Activated CD4-positive, alpha-beta T cell treated with anti-CD3 and anti-CD28 coated beads for 1 hour (primary cell): ENCODE data around the gene GLT1D1.
"Not testable (repeated sequence)": the region's sequence is repeated elsewhere in the genome, so short reads cannot be mapped to it uniquely, and the experiment has no call there.

Experiments
- DNase-seq: peaks from one replicate; pipeline ENCODE4 v3.0.0-alpha.2; 2020

The GLT1D1 gene

DNA sequence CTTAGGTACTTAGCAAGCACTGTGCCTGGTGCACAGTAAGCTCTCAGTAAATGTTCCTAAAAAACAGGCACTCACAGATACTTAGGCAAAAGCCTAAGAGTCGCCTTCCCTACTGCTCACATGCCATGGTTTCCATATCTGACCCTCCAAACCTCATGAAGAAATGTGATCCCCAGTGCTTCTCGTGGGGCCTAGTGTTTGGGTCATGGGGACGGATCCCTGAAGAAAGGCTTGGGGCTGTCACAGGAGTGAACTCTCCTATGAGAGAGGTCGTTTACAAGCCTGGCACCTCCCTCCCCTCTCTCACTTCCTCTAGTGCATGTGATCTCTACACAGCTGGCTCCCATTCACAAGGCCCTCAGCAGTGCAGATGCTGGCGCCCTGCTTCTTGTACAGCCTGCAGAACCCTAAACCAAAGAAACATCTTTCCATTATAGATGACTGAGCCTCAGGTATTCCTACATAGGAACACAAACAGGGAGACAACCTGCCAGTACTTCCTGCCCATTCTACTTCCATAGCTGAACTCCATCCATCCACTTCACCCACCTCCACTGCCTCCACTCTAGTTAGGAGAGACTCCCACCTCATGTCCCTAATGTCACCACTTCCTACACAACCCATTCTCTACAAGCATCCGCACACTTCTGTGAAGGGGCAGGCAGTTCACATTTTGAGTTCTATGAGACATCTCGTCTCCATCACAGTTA is 32.4 kb upstream of the GLT1D1 start:
- no peak for DNase-seq

DNA sequence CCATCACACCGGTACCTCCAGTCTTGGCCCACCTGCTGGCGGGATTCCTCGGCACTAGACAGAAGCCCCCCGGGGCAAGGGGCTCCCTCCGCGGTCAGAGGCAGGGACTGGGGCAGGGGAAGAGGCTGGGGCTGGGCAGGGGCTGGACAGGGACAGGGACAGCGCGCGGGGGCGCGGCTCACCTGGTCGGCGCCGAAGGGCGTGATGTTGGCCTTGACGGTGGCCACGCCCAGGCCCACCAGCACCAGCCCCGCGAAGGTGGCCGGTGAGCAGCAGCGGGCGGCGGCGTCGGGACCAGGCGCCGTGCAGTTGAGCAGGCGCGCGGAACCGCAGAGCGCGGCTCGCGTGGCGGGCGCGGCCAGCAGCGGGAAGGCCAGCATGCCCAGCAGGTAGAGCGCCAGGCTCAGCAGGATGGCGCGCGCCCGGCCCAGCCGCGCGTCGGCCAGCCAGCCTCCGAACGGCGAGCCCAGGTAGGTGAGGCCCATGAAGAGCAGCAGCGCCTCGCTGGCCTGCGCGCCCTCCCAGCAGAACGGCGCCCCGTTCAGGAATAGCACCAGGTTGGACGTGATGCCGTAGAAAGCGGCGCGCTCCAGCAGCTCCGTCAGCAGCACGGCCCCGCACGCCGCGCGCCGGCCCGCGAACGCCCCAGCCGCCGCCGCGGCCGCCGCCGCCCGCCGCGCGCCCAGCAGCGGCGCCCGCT is 29.9 kb upstream of the GLT1D1 start:
- no peak for DNase-seq

DNA sequence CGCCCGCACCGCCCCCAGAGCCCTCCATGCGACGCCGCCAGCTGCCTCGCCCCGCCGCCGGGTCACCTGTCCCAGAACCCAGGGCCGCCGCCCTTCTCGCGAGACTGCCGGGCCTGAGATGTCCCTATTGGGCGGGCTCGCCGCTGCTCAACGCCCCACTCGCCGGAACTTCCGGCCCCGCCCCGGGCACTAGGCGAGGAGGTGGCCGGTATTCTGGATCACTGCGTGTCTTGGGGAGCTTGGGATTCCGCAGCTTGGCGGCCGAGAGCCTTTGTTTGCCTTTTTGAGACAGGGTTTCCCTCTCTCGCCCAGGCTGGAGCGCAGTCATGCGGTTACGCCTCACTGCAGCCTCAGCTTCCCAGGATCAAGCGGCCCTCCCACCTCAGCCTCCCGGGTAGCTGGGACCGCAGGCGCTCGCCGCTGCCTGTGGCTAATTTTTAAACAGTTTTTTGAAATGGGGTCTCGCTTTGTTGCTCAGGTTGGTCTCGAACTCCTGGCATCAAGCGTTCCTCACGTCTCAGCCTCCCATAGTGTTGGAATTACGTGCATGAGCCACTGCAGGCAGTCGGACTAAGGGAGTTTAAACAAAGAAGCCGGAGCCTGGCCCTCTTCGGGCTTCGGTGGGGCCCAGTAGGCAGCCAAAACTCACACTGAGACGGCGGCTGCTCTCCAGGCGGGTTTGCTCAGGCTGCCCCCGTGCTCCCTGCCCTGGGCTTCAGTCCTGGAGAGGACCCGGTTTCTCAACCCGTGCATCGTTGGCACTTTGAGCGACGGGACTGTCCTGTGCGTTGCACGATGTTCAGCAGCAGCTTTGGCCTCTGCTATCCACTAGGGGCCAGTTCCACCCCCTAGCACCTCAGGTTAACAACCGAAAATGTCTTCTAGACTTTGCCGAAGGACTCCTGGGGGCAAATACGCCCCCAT is 29.1 kb upstream of the GLT1D1 start, which contains the start of gene SLC15A4:
TSS of gene SLC15A4 (minus strand) at position 43 of the 924 bp plus-strand sequence. CDS start at position 28, 15 bp downstream.
- peak; percentile 80 for DNase-seq

DNA sequence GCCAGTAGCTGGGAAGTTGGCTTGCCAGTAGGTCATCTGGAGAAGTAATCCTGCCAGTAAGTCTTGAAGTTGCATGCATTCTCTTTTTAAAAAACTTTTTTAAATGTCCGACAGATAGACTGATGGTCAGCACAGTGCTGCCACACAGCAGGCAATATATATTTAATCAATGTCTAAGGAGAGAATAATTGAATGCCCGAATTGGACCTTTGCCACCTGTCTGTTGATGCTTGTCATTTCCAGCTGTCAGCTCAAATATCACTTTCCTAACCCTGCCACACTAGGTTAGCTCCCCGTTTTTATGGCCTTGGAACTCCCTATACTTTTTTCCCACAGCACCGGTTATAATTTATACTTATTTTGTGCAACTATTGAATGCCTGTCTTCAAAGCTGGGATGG is 27.4 kb upstream of the GLT1D1 start:
- DNase-seq, result no peak

DNA sequence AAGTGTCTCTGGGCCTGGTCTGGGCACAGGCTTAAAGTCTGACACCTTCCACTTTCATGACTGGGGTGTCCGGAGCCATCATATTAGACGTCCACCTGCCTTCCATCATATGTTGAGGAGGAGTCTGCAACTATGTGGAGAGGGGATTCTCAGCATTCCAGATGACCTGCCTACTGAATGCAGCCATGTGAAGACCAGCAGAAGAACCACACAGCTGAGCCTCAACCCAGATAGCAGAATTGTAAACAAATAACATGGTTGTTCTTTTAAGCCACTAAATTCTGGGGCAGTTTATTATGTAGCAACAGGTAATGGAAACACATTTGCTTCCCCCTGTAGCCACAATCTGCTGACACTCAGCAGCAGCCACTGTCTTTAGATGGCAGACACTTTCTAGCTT is 25.6 kb upstream of the GLT1D1 start:
- DNase-seq, result no peak

DNA sequence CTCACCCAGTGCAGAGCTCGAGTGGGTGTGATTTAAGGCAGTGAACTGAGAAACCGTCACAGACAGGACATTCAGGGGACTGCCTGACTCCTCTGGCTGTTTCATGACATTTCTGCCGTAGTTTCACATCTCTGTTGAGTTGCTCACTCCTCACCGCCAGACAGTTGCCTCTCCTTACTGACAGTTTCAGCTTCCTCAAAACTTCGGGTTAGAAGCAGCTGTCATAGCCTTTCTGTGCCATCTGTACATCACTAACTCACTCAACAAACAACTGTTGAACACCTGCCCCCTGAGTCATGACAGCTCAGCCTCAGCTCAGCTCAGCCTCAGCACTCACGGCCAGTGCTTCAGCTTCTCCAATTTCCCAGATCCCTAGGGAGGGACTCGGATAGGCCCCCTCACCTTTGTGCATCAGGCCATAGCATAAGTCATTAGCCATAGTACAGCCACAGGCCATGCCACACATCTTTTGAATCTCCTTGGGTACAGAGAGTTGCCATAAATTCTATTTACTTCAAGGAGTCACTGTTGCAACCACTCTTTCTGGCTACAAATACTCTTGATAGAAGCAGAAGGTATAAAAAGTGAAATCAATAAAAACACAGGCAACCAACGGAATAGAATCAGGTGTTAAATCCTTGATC is 23.3 kb upstream of the GLT1D1 start:
- no peak for DNase-seq

DNA sequence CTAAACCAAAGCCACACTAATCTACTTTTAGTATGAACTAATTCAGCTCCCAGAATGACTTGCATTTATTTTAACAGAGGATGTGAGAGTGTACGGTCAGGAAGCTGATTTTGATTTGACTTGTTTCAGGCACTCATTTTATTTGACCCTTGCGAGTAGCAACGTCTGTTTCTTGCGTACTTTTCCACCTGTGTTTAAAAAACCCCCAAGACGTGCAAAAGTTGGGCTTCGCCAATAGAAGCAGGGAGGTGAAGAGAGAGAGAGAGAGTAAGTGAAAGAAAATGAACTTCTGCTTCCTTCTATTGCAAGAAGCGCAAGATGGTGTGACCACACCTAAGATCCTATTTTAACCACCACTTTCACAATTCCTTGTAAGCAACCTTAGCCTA is 22.8 kb upstream of the GLT1D1 start:
- DNase-seq, result no peak

DNA sequence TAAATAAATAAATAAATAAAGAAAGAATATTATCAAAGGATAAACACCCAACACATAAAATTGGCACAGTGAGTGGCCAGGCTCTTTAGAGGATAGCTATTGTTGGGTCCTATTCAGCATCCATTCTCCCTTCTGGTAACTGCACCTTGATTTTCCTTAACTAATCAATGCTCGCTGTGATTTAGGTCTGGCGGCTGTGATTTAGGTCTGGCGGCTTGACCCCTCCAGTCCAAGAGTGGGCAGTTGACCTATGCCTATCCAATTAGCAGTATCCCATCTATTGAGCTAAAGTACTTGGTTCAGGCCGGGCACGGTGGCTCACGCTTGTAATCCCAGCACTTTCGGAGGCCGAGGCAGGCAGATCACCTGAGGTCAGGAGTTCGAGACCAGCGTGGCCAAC is 19.9 kb upstream of the GLT1D1 start:
- no peak for DNase-seq

DNA sequence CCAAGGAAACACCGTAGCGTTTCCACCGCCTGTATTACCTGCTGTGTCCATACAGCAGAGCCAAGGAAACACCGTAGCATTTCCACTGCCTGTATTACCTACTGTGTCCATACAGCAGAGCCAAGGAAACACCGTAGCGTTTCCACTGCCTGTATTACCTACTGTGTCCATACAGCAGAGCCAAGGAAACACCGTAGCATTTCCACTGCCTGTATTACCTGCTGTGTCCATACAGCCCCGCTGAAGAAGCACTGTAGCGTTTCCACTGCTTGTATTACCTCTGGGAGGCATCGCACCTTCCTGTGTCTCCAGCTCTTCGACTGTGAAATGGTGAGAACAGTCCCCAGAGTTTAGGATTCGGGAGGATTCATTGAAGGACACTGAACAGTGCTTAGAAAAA is 13.4 kb upstream of the GLT1D1 start:
- not testable (repeated sequence) for DNase-seq

DNA sequence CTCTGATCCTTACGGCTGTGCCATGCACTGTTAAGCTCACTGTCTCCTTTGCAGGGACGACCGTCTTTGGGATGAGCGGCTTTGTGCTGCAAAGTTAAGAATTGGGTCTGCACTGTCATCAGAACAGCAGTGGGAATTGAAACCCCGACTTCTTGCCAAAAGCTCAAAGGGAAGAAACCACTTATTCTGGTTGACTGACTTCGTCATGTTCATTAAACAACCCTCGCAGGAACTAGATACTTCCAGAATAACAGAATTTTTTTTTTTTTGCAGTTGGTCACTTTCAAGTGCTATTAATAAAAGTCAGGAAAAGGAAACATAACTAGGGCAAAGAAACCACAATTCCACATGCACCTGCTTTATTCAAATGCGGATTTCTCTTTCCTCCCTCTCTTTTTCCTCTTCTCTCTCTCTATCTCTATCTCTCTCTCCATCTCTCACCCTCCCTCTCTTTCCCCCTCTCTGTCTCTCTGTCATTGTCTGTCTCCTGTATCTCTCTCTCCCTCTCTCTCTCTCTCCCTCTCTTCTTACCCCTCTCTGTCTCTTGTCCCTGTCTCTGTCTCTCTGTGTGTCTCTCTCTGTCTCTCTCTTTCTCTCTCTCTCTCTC is 12.3 kb upstream of the GLT1D1 start:
- DNase-seq, result no peak

DNA sequence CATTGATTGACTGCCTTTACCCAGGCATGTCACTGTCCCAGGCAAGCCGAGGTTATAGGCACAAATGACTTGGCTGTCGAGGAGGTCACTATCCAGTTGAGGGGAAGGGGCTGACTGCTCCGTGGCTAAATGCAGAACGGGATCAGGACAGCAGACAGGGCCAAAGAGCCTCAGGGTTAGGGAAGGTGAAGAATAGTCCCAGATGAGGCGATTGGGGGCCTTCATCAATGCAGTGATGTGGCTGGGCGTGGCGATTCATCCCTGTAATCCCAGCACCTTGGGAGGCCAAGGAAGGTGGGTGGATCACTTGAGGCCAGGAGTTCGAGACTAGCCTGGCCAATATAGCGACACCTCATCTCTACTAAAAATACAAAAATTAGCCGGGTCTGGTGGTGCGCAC is 10.7 kb upstream of the GLT1D1 start:
- no peak for DNase-seq

DNA sequence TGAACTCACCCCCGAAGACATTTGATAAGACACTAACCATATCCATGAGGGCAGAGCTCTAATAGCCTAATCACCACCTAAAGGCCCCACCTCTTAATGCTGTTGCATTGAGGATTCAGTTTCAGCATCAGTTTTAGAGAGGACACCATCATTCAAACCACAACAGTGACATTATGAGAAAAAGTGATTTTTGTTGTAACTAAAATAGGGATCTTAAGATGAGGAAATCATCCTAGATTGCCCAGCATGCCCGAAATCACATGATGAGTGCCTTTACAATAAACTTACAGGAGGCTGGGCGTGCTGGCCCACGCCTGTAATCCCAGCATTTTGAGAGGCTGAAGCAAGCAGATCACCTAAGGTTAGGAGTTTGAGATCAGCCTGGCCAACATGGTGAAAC is 9.7 kb upstream of the GLT1D1 start:
- DNase-seq, result no peak

DNA sequence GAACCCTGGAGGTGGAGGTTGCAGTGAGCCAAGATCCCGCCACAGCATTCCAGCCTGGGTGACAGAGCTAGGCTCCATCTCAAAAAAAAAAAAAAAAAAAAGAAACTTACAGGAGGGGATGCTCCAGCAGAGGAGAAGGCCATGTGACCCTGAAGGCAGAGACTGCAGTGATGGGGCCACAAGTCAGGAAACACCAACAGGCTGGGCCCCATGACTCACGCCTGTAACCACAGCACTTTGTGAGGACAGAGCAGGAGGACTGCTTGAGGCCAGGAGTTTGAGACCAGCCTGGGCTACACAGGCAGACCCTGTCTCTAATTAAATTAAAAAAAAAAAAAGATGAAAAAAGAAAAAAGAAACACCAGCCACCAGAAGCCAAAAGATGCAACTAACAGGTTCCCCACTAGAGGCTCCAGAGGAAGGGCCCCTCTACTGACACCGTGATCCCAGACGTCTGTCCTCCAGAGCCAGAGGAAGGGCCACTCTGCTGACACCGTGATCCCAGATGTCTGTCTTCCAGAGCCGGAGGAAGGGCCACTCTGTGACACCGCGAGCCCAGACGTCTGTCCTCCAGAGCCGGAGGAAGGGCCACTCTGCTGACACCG is 9.1 kb upstream of the GLT1D1 start:
- no peak for DNase-seq

DNA sequence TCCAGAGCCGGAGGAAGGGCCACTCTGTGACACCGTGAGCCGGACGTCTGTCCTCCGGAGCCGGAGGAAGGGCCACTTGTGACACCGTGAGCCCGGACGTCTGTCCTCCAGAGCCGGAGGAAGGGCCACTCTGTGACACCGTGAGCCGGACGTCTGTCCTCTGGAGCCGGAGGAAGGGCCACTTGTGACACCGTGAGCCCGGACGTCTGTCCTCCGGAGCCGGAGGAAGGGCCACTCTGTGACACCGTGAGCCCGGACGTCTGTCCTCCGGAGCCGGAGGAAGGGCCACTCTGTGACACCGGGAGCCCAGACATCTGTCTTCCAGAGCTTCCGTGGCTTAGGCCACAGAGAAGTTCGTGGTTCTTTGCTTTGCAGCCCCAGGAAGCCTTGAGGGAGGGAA is 6.6 kb upstream of the GLT1D1 start:
- DNase-seq, result not testable (repeated sequence)

DNA sequence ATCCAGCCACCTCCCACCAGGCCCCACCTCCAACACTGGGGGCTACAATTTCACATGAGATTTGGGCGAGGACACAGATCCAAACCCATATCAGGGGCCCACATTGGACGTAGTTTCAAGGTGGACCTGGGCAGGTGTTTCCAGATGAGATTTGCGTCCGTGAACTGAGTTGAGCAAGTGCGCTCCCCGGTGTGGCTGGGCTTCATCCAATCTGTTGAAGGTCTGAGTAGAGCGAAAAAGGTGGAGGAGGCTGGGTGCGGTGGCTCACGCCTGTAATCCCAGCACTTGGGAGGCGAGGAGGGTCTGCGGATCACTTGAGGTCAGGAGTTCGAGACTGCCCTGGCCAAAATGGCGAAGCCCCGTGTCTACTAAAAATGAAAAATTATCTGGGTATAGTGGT is 4.9 kb upstream of the GLT1D1 start:
- no peak for DNase-seq

DNA sequence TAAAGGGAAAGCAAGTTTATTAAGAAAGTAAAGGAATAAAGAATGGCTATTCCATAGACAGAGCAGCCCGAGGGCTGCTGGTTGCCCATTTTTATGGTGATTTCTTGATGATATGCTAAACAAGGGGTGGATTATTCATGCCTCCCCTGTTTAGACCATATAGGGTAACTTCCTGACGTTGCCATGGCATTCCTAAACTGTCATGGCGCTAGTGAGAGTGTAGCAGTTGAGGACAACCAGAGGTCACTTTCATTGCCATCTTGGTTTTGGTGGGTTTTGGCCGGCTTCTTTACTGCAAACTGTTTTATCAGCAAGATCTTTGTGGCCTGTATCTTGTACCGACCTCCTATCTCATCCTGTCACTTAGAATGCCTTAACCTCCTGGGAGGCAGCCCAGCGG is 3.5 kb upstream of the GLT1D1 start:
- DNase-seq, result not testable (repeated sequence)

DNA sequence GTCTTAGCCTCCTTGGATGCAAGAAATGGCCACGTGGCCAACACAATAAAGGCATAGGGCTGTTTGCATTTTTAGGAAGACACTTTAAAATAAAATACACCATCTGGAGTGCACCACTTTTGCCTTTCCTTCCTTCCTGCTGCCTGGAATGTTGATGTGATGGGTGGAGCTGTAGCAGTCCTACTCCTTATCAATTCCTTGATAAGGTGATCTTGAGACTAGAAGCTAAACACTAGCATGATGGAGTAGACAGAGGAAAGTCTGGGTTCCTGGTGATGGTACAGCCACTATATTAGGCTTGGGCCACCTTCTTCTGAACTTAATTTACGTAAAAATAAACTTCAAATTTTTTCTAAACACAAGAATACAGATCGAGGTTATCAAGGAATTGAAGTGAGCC is 2.9 kb upstream of the GLT1D1 start:
- no peak for DNase-seq

DNA sequence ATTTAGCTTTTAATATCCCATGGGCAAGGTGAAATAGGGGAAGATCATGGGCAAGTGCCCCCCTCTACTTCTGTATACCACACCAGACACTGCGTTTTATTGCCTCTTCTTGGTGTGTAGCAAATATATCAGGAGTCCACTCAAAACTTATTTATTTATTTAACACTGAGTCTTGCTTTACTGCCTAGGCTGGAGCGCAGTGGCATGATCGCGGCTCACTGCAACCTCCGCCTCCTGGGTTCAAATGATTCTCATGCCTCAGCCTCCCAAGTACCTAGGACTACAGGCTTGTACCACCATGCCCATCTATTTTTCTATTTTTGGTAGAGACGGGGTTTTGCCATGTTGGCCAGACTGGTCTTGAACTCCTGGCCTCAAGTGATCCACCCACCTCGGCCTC is 1.8 kb upstream of the GLT1D1 start:
- not testable (repeated sequence) for DNase-seq

DNA sequence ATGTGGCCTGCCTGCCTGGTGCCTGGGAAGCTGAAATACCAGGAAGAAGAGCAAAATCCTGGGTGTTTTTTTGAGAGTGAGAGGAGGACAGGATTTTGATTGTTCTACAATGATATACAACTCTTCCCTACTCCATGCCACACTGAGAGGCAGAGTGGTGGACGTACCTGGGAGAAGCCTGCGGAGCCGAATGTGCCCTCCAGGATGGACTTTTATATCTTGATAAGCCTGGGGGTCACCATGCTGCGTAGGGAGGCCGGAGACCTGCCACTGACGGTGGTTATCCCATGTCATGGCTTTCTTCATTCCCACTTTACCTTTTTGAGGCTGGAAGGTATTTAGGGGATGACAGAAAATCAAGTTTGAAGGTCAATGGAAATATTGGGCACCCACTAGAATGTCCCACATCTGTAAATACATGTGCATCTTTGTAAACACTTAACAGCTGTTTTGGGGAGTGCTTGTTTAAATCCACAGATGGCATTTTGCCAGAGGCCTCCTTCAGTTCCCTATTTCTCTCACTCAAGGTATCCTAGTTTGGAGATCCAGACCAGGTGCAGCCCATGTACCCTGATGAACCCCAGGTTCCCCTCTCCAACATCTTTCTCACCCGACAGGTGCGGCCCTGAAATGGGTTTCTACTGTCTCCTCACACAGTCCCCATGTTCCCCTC is 1.1 kb upstream of the GLT1D1 start:
- DNase-seq, result no peak

DNA sequence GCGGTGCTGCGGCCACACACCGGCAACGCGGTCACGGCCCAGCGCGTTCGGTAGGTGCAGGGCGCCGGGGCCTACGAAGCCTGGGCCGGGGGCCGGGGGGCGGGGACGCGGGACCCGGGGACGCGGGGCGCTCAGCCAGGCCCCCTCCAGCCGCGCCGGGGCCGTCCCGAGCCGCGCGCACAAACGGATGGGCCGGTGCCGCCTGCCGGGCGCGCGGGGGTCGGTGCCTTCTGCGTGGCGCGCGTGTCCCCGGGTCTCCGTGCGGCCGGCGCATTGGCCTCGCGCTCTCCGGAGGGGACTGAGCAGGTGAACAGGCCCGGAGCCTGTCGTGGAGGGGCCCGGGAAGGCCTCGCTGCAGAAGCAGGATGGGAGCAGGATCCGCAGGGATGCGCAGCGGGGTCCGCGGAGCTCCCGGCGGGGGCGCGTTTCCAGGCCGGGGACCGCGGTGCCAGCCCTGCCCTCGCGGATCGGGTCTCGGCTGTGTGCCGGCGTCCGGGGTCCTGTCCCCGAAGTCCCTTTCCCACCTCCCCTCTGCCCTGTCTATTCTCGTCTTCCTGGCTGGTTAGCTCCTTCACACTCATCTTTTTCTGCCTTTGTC is 421 bp downstream of the GLT1D1 start:
- no peak for DNase-seq
